CD4-positive, alpha-beta T cell (primary cell): ENCODE data around the gene TFAP2E. TPM values are rescaled to one million over a fixed set of nuclear protein-coding genes. Genes with fewer than 3 reads are reported as not detected.

Experiments
- ATAC-seq: fragments of 200-7000 bp; cut with Tn5 transposase; one replicate; pipeline ENCODE4 v1.10.0; 2022; ENCODE audit warnings: mild to moderate bottlenecking; ENCODE audit not compliant: poor library complexity
- CTCF ChIA-PET: fragments of 350-600 bp; sonication (Branson Sonifier 250); formaldehyde crosslinking; loops from one replicate; lab custom pipeline; 2021; ENCODE audit warnings: antibody characterized with exemption, inconsistent platforms; lab: Charles Lee
- POLR2A ChIA-PET: fragments of 350-600 bp; sonication (Branson Sonifier 250); formaldehyde crosslinking; loops from one replicate; lab custom pipeline; 2021; ENCODE audit warnings: antibody characterized with exemption, inconsistent platforms; lab: Charles Lee
- DNase-seq, 14 experiments: peaks; one replicate each; pipeline ENCODE4 v3.0.0-alpha.2; 2013 to 2020; ENCODE audit warnings: mixed read lengths in 2 of 14
- H3K27ac ChIP-seq, 2 donors: one replicate each; pipeline versions ENCODE4 v1.5.1 to v1.7.0; 2013; ENCODE audit warnings: low read length in 2 of 2, low read depth in 1 of 2, mild to moderate bottlenecking in 1 of 2
- H3K27me3 ChIP-seq, 2 experiments: 1 replicate in 1 of 2; 2 replicates in 1 of 2; pipeline versions ENCODE4 v1.6.1 to v1.7.0; 2013; ENCODE audit warnings: low read length in 2 of 2, control low read depth in 1 of 2, mild to moderate bottlenecking in 1 of 2, moderate library complexity in 1 of 2; ENCODE audit not compliant: insufficient read depth in 2 of 2, control insufficient read depth in 1 of 2
- H3K36me3 ChIP-seq: one replicate; pipeline ENCODE4 v1.6.1; 2013; ENCODE audit warnings: low read length, control low read depth; ENCODE audit not compliant: insufficient read depth
- H3K4me1 ChIP-seq: one replicate; pipeline ENCODE4 v1.6.1; 2013; ENCODE audit warnings: low read length, control low read depth; ENCODE audit not compliant: insufficient read depth
- H3K4me3 ChIP-seq: one replicate; pipeline ENCODE4 v1.5.1; 2013; ENCODE audit warnings: mild to moderate bottlenecking, low read length, moderate library complexity
- H3K9me3 ChIP-seq, 2 experiments: 1 replicate in 1 of 2; 2 replicates in 1 of 2; pipeline versions ENCODE4 v1.6.1 to v1.7.0; 2013; ENCODE audit warnings: low read length in 2 of 2, mild to moderate bottlenecking in 2 of 2, control low read depth in 1 of 2, moderate library complexity in 1 of 2; ENCODE audit not compliant: control insufficient read depth in 1 of 2, insufficient read depth in 1 of 2
- H3K27ac Mint-ChIP-seq: one replicate; pipeline ENCODE4 v1.8.0; 2020; ENCODE audit warnings: mixed read lengths
- H3K27me3 Mint-ChIP-seq: one replicate; pipeline ENCODE4 v1.8.0; 2021; ENCODE audit warnings: mixed read lengths
- H3K36me3 Mint-ChIP-seq: one replicate; pipeline ENCODE4 v1.8.0; 2021; ENCODE audit warnings: low read depth, mixed read lengths
- H3K4me1 Mint-ChIP-seq: one replicate; pipeline ENCODE4 v1.8.0; 2021; ENCODE audit warnings: low read depth, mixed read lengths
- H3K4me3 Mint-ChIP-seq: one replicate; pipeline ENCODE4 v1.8.0; 2020; ENCODE audit warnings: mild to moderate bottlenecking, mixed read lengths
- H3K9me3 Mint-ChIP-seq: one replicate; pipeline ENCODE4 v1.8.0; 2020; ENCODE audit warnings: mixed read lengths
- intact Hi-C, 2 experiments: fragments of 100-400 bp; cut with DNase I in 1 of 2; cut with micrococcal nuclease in 1 of 2; formaldehyde crosslinking; loops; one replicate each; pipeline versions ENCODE4 v1.15.1 to v1.9.0; 2023 to 2025; cut with DNase I, micrococcal nuclease
- total RNA-seq, 174 experiments: library from RNA in 2 of 174; stranded (reverse) in 2 of 174; gene quantifications; one replicate each; pipeline ENCODE4 v1.2.3 and lab custom pipeline; 2021 to 2026
- TF ChIP-seq, protein P1 (sequence below): fragments of 200-600 bp; IDR thresholded peaks from one replicate; pipeline ENCODE4 v1.8.0; 2022; ENCODE audit warnings: antibody characterized with exemption, mild to moderate bottlenecking

TFAP2E gene
- total RNA-seq, 2 experiments from 2014 or later: 3.0 to 3.8 TPM

DNA sequence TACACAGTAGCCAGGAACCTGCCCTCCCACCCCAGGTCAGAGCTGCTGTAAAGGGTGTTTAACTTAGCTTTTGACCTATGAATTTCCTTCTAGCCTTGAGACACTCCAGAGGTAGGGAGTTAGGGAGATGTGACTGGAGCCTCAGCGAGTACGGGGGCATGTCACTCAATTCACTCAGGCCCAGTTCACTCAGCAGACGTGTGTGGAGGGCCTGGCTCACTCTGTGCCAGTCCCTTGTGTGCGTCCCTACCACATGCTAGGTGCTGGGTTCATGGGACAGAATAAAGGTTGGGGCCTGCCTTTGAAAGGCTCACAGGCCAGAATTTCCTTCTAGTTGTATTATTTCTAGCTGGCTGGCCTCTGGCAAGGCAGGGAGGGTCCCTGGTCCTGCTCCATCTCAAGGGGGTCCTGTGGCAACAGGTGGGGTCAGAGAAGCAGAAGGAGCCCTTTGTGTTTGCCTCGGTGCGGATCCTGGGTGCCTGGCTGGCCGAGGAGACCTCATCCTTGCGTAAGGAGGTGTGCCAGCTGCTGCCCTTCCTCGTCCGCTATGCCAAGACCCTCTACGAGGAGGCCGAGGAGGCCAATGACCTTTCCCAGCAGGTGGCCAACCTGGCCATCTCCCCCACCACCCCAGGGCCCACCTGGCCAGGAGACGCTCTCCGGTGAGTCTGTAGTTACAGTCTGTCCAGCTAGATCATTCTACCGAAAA lies 11.0 kb upstream of the TFAP2E start:
- no peaks in the 10 kb centered on the region for H3K9me3 ChIP-seq
- Mint-ChIP-seq H3K4me1 (peaks cover 44% of the 10 kb centered on the region), H3K27me3 (no peaks in the 10 kb centered on the region), H3K9me3 (no peaks in the 10 kb centered on the region), H3K4me3 (peak overlapping the region; percentile 62), H3K36me3 (peaks cover 54% of the 10 kb centered on the region), H3K27ac (peak overlapping the region; percentile 52)
- no peak overlapping the region for H3K4me3 ChIP-seq
- peaks cover 40% of the 10 kb centered on the region for H3K4me1 ChIP-seq
- peaks cover 19% of the 10 kb centered on the region for H3K36me3 ChIP-seq
- ChIA-PET CTCF (interaction anchor here (2.5 kb wide), 1 partner anchor 111 kb away, joined by 11 read pairs; no protein-coding TSS in a partner anchor), POLR2A (interaction anchor here (0.8 to 2.1 kb wide), 2 partner anchors 111 to 113 kb away, joined by 3 to 5 read pairs; no protein-coding TSS in a partner anchor)
- TF ChIP-seq, protein P1, sequence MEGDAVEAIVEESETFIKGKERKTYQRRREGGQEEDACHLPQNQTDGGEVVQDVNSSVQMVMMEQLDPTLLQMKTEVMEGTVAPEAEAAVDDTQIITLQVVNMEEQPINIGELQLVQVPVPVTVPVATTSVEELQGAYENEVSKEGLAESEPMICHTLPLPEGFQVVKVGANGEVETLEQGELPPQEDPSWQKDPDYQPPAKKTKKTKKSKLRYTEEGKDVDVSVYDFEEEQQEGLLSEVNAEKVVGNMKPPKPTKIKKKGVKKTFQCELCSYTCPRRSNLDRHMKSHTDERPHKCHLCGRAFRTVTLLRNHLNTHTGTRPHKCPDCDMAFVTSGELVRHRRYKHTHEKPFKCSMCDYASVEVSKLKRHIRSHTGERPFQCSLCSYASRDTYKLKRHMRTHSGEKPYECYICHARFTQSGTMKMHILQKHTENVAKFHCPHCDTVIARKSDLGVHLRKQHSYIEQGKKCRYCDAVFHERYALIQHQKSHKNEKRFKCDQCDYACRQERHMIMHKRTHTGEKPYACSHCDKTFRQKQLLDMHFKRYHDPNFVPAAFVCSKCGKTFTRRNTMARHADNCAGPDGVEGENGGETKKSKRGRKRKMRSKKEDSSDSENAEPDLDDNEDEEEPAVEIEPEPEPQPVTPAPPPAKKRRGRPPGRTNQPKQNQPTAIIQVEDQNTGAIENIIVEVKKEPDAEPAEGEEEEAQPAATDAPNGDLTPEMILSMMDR: no peak
- peak overlapping the region in 1 of 2 donors; percentile 13 for H3K27ac ChIP-seq
- no peak for ATAC-seq
- intact Hi-C loops: loop anchor here in 1 of 2 experiments (5.0 kb wide), 1 partner anchor 360 kb away; no protein-coding TSS in a partner anchor
- H3K27me3 ChIP-seq: no peaks in the 10 kb centered on the region
- DNase-seq: no peak

GRCh38 chr1:35563166-35563565 lies 9.9 kb upstream of the TFAP2E start:
- DNase-seq (no peak), ATAC-seq (no peak)
- Mint-ChIP-seq H3K4me1 (peaks cover 35% of the 10 kb centered on the region), H3K27ac (peak overlapping the region; percentile 44), H3K36me3 (peaks cover 44% of the 10 kb centered on the region), H3K4me3 (no peak overlapping the region), H3K9me3 (no peaks in the 10 kb centered on the region), H3K27me3 (no peaks in the 10 kb centered on the region)
- TF ChIP-seq, protein P1: no peak
- ChIA-PET POLR2A (no interaction called here), CTCF (interaction anchor here (2.5 kb wide), 1 partner anchor 112 kb away, joined by 11 read pairs; no protein-coding TSS in a partner anchor)
- Histone ChIP-seq H3K27ac (no peak overlapping the region), H3K36me3 (peaks cover 19% of the 10 kb centered on the region), H3K27me3 (no peaks in the 10 kb centered on the region), H3K4me3 (no peak overlapping the region), H3K9me3 (no peaks in the 10 kb centered on the region), H3K4me1 (peaks cover 35% of the 10 kb centered on the region)
- intact Hi-C loops: loop anchor here in 1 of 2 experiments (5.0 kb wide), 1 partner anchor 361 kb away; no protein-coding TSS in a partner anchor

GRCh38 chr1:35564037-35564883 lies 8.9 kb upstream of the TFAP2E start:
- H3K36me3 ChIP-seq: peaks cover 19% of the 10 kb centered on the region
- H3K4me1 ChIP-seq: peaks cover 30% of the 10 kb centered on the region
- intact Hi-C loops: loop anchor here (1.0 to 5.0 kb wide), 2 partner anchors 113 to 362 kb away; no protein-coding TSS in a partner anchor
- Mint-ChIP-seq H3K27me3 (no peaks in the 10 kb centered on the region), H3K27ac (peak overlapping the region; percentile 62), H3K36me3 (peaks cover 41% of the 10 kb centered on the region), H3K9me3 (no peaks in the 10 kb centered on the region), H3K4me1 (peaks cover 32% of the 10 kb centered on the region), H3K4me3 (peak overlapping the region; percentile 50)
- CTCF ChIA-PET: interaction anchor here (0.6 to 3.4 kb wide), 26 partner anchors 8 to 205 kb away, joined by 3 to 41 read pairs (median 4); partner anchors contain the start of genes C1orf216 and CLSPN
- POLR2A ChIA-PET: interaction anchor here (0.5 to 1.8 kb wide), 3 partner anchors 14 to 151 kb away, joined by 3 to 17 read pairs (median 4); no protein-coding TSS in a partner anchor
- H3K27ac ChIP-seq: no peak overlapping the region
- peak; percentile 67 to 89 (median 78) for DNase-seq
- ATAC-seq: peak; percentile 72
- TF ChIP-seq, protein P1: peak; percentile 80
- H3K9me3 ChIP-seq: no peaks in the 10 kb centered on the region
- H3K4me3 ChIP-seq: no peak overlapping the region
- H3K27me3 ChIP-seq: no peaks in the 10 kb centered on the region
